H1 (cell line): ENCODE data around the gene CYP2A13. TPM values are rescaled to one million over a fixed set of nuclear protein-coding genes. Genes with fewer than 3 reads are reported as not detected.

Experiments used
- CTCF ChIA-PET: fragments of 300-600 bp; sonication (Branson Sonifier 250); formaldehyde crosslinking; loops from one replicate; lab custom pipeline; 2021; ENCODE audit not compliant: partially characterized antibody; lab: Charles Lee
- POLR2A ChIA-PET: fragments of 300-600 bp; sonication (Branson Sonifier 250); formaldehyde crosslinking; loops from one replicate; lab custom pipeline; 2021; ENCODE audit warnings: inconsistent platforms; ENCODE audit not compliant: partially characterized antibody; lab: Charles Lee
- DNase-seq, 2 experiments: peaks; one replicate each; pipeline versions ENCODE4 v3.0.0 to v3.0.0-alpha.2; 2010 to 2022; ENCODE audit warnings: low spot score in 2 of 2, low read depth in 1 of 2, mixed read lengths in 1 of 2
- FAIRE-seq: peaks from 2 replicates; lab custom pipeline; 2011; peaks lifted over from hg19 to GRCh38; lab: Jason Lieb, UNC
- H2AFZ ChIP-seq: 2 replicates; pipeline ENCODE4 v1.8.1; 2012; ENCODE audit warnings: low read length, inconsistent platforms
- H2AK5ac ChIP-seq: 2 replicates; pipeline ENCODE4 v1.6.1; 2013; ENCODE audit warnings: low read depth, low read length
- H2BK120ac ChIP-seq: replicated peaks from 2 replicates; pipeline ENCODE3; 2013; ENCODE audit warnings: low read depth, low read length, inconsistent platforms
- H2BK12ac ChIP-seq: 2 replicates; pipeline ENCODE4 v1.6.1; 2013; ENCODE audit warnings: low read depth, low read length
- H2BK15ac ChIP-seq: 2 replicates; pipeline ENCODE4 v1.6.1; 2013; ENCODE audit warnings: low read length
- H2BK20ac ChIP-seq: 2 replicates; pipeline ENCODE4 v1.6.1; 2013; ENCODE audit warnings: low read length
- H2BK5ac ChIP-seq: 2 replicates; pipeline ENCODE4 v1.6.1; 2013; ENCODE audit warnings: low read depth, low read length
- H3K14ac ChIP-seq: 2 replicates; pipeline ENCODE4 v1.6.1; 2013; ENCODE audit warnings: inconsistent platforms; ENCODE audit not compliant: insufficient read length
- H3K18ac ChIP-seq: 2 replicates; pipeline ENCODE4 v1.6.1; 2013; ENCODE audit warnings: low read length; ENCODE audit errors: extremely low read depth
- H3K23ac ChIP-seq: 2 replicates; pipeline ENCODE4 v1.6.1; 2013; ENCODE audit warnings: inconsistent platforms; ENCODE audit not compliant: insufficient read length
- H3K23me2 ChIP-seq: 2 replicates; pipeline ENCODE4 v1.6.1; 2013; ENCODE audit warnings: low read depth, low read length
- H3K27ac ChIP-seq: 2 replicates; pipeline ENCODE4 v1.6.1; 2011; ENCODE audit warnings: low read depth, low read length, inconsistent platforms
- H3K27me3 ChIP-seq, 4 experiments: replicated peaks in 1 of 4; 1 replicate in 1 of 4; 2 replicates in 3 of 4; pipeline versions ENCODE4 v1.6.1 to v1.8.1; 2011 to 2013; ENCODE audit warnings: low read length in 3 of 4, mild to moderate bottlenecking in 3 of 4, inconsistent platforms in 2 of 4, mixed read lengths in 2 of 4, moderate library complexity in 1 of 4; ENCODE audit not compliant: control insufficient read depth in 3 of 4, insufficient read depth in 3 of 4; ENCODE audit errors: extremely low read depth in 1 of 4
- H3K36me3 ChIP-seq, 4 experiments: 2 replicates each; pipeline versions ENCODE4 v1.6.1 to v1.8.1; 2011 to 2013; ENCODE audit warnings: mild to moderate bottlenecking in 4 of 4, low read length in 3 of 4, moderate library complexity in 2 of 4, control low read depth in 1 of 4, inconsistent platforms in 1 of 4; ENCODE audit not compliant: insufficient read depth in 4 of 4, control insufficient read depth in 2 of 4
- H3K4ac ChIP-seq: replicated peaks from 2 replicates; pipeline ENCODE3; 2013; ENCODE audit warnings: low read length, low read depth, mixed read lengths, inconsistent platforms; ENCODE audit not compliant: insufficient read length
- H3K4me1 ChIP-seq, 4 experiments: replicated peaks in 1 of 4; 1 replicate in 1 of 4; 2 replicates in 3 of 4; pipeline versions ENCODE4 v1.6.1 to v1.8.1; 2011 to 2013; ENCODE audit warnings: low read length in 3 of 4, inconsistent platforms in 2 of 4, mixed read lengths in 1 of 4; ENCODE audit not compliant: insufficient read depth in 4 of 4, control insufficient read depth in 3 of 4
- H3K4me2 ChIP-seq, 2 experiments: 2 replicates each; pipeline versions ENCODE4 v1.6.1 to v1.8.1; 2011 to 2013; ENCODE audit warnings: low read depth in 2 of 2, low read length in 2 of 2, control low read depth in 1 of 2, inconsistent platforms in 1 of 2, mild to moderate bottlenecking in 1 of 2; ENCODE audit not compliant: insufficient read depth in 1 of 2
- H3K4me3 ChIP-seq, 4 experiments: fragments of 200-600, 300-600 bp in 1 of 4; sonication (generic), shearing (Covaris generic), sonication (Bioruptor Twin) in 1 of 4; 2 replicates each; pipeline versions ENCODE4 v1.5.1 to v1.8.1; 2011 to 2016; ENCODE audit warnings: low read length in 4 of 4, low read depth in 3 of 4, control low read depth in 2 of 4, inconsistent platforms in 2 of 4, mild to moderate bottlenecking in 2 of 4, mixed read lengths in 1 of 4, moderate library complexity in 1 of 4; ENCODE audit not compliant: insufficient read depth in 2 of 4; ENCODE audit errors: extremely low read depth in 1 of 4
- H3K56ac ChIP-seq: replicated peaks from 2 replicates; pipeline ENCODE3; 2013; ENCODE audit warnings: low read depth, mild to moderate bottlenecking, mixed read lengths, low read length, inconsistent platforms; ENCODE audit not compliant: insufficient read length
- H3K79me1 ChIP-seq: 2 replicates; pipeline ENCODE4 v1.6.1; 2013; ENCODE audit warnings: low read depth, low read length, control low read depth
- H3K79me2 ChIP-seq, 2 experiments: 2 replicates each; pipeline versions ENCODE4 v1.6.1 to v1.8.1; 2012 to 2013; ENCODE audit warnings: low read length in 2 of 2, mild to moderate bottlenecking in 2 of 2, inconsistent platforms in 1 of 2; ENCODE audit not compliant: insufficient read depth in 2 of 2, control insufficient read depth in 1 of 2
- H3K9ac ChIP-seq, 4 experiments: replicated peaks in 1 of 4; 1 replicate in 1 of 4; 2 replicates in 3 of 4; pipeline versions ENCODE4 v1.6.1 to v1.8.1; 2011 to 2013; ENCODE audit warnings: low read depth in 3 of 4, low read length in 3 of 4, control low read depth in 2 of 4, mild to moderate bottlenecking in 2 of 4, moderate library complexity in 2 of 4, inconsistent platforms in 1 of 4; ENCODE audit errors: extremely low read depth in 1 of 4
- H3K9me3 ChIP-seq, 2 experiments: 2 replicates each; pipeline versions ENCODE4 v1.6.1 to v1.8.1; 2012 to 2013; ENCODE audit warnings: mild to moderate bottlenecking in 2 of 2, moderate library complexity in 2 of 2, control low read depth in 1 of 2, inconsistent platforms in 1 of 2, low read depth in 1 of 2, low read length in 1 of 2, mixed read lengths in 1 of 2; ENCODE audit not compliant: insufficient read depth in 2 of 2
- H4K20me1 ChIP-seq, 2 experiments: replicated peaks in 1 of 2; 2 replicates each; pipeline versions ENCODE3 to v1.8.1; 2011 to 2013; ENCODE audit warnings: inconsistent platforms in 2 of 2, low read length in 2 of 2, mild to moderate bottlenecking in 1 of 2; ENCODE audit not compliant: insufficient read depth in 2 of 2, control insufficient read depth in 1 of 2
- H4K5ac ChIP-seq: 2 replicates; pipeline ENCODE4 v1.6.1; 2013; ENCODE audit warnings: low read length, low read depth, mixed read lengths, inconsistent platforms; ENCODE audit not compliant: insufficient read length
- H4K8ac ChIP-seq: 2 replicates; pipeline ENCODE4 v1.8.0; 2013; ENCODE audit warnings: mild to moderate bottlenecking, moderate library complexity, low read length, inconsistent platforms; ENCODE audit not compliant: insufficient read depth; ENCODE audit errors: extremely low read depth
- H4K91ac ChIP-seq: replicated peaks from 2 replicates; pipeline ENCODE3; 2013; ENCODE audit warnings: low read length, mixed read lengths, inconsistent platforms; ENCODE audit not compliant: insufficient read length
- ASH2L ChIP-seq: fragments of 200-600, 300-600 bp; sonication (generic); IDR thresholded peaks from one replicate; pipeline ENCODE4 v1.7.1; 2017; ENCODE audit warnings: low read length
- CTBP2 ChIP-seq: IDR thresholded peaks from 2 replicates; pipeline ENCODE4 v1.7.0; 2011; ENCODE audit warnings: borderline replicate concordance, mild to moderate bottlenecking, moderate library complexity, mixed read lengths, low read length; ENCODE audit not compliant: insufficient read depth, insufficient read length
- JUND ChIP-seq: IDR thresholded peaks from 2 replicates; pipeline ENCODE4 v1.6.1; 2011; ENCODE audit warnings: mild to moderate bottlenecking, improper control_type of control experiment, low read length
- SIN3A ChIP-seq, 2 experiments: IDR thresholded peaks in 1 of 2; conservative IDR thresholded peaks in 1 of 2; 2 replicates each; pipeline ENCODE4 v1.6.1; 2011 to 2012; ENCODE audit warnings: low read length in 2 of 2, improper control_type of control experiment in 1 of 2, low read depth in 1 of 2, mild to moderate bottlenecking in 1 of 2
- SP1 ChIP-seq: IDR thresholded peaks from 2 replicates; pipeline ENCODE4 v1.6.1; 2011; ENCODE audit warnings: low read depth, low read length
- SUZ12 ChIP-seq: fragments of 200-600 bp; sonication (generic); IDR thresholded peaks from 2 replicates; pipeline ENCODE4 v1.6.1; 2012; ENCODE audit warnings: mild to moderate bottlenecking, inconsistent platforms, low read length, moderate library complexity, mixed read lengths
- WGBS, 2 experiments: shearing (Covaris generic) in 1 of 2; methylation state at CpG; one replicate each; pipeline versions ENCODE4 v1.1.6 to v1.1.7; 2013 to 2015; ENCODE audit warnings: low lambda C conversion rate in 2 of 2, mixed read lengths in 2 of 2, inconsistent platforms in 1 of 2, low coverage in 1 of 2, missing lambda C conversion rate in 1 of 2; ENCODE audit not compliant: insufficient replicate concordance in 2 of 2, insufficient coverage in 1 of 2, insufficient read length in 1 of 2; ENCODE audit errors: extremely low coverage in 1 of 2, missing lambda C conversion rate in 1 of 2; 5-methylcytosine and 5-hydroxymethylcytosine counted together
- polyA plus RNA-seq, 7 experiments: library from polyadenylated mRNA; depleted of rRNA in 3 of 7; stranded (reverse) in 5 of 7; unstranded in 2 of 7; fragments of >200 nt in 5 of 7; fragments of 200-250 nt in 2 of 7; gene quantifications; 1 replicate in 5 of 7; 2 replicates in 1 of 7; 4 replicates in 1 of 7; pipeline versions ENCODE4 v1.2.1 to v1.2.3, GENCODE V29; 2011 to 2013; ENCODE audit warnings: missing spikeins in 2 of 7, mixed read lengths in 2 of 7
- total RNA-seq: library from RNA; stranded (reverse); fragmentation: NEBNext Ultra II Directional; extraction: Animal tissue kit (Norgen Biotek cat#: 25700); gene quantifications from 2 replicates; pipeline ENCODE4 v1.2.1, GENCODE V29; 2021
- TF ChIP-seq, protein P1 (sequence below): IDR thresholded peaks from 2 replicates; pipeline ENCODE4 v1.6.1; 2012; ENCODE audit warnings: inconsistent platforms

The CYP2A13 gene
- total and polyA plus RNA-seq, 2 of the 8 experiments (the other 6 are each of a cell fraction or from before 2014, with no cell fraction given), result 0.60 to 0.63 TPM

DNA sequence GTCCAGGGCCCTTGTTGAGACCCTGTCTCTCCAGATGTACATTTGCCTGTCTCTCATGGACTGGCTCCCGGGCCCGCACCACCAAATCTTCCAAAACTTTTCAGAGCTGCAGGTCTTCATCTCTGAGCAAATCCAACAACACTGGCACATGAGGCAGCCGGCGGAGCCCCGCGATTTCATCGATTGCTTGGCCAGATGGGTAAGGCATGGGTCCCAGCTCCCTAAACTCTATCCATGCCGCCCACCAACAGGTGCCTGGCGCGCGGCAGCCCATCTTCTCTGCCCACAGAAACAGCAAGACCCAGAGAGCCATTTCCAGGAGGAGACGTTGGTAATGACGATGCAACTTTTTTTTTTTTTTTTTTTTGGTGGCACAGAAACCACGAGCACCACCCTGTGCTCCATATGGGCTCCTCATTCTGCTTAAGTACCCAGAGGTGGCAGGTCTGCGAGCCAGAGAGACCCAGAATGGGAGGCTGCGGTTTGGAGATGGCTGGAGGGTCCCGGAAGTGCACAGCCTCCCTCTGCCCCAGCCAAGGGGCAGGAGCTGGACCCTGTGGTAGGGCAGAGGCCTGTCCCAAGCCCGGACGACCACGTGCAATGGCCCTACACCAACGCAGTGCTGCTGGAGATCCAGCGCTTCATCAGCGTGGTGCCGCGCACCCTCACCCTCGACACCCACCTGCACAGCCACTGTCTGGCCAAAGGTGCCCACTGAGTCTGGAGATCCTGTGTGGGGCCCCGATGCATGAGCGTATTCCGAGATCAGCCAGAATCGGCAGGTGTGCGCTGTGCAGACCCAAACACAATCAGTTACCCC is 48.6 kb downstream of the CYP2A13 start:
- H3K27ac ChIP-seq, result no peak overlapping the region
- H3K18ac ChIP-seq, result no peak overlapping the region
- no peaks in the 10 kb centered on the region for H3K79me2 ChIP-seq
- no peak overlapping the region for H3K23ac ChIP-seq
- no peaks in the 10 kb centered on the region for H3K79me1 ChIP-seq
- H3K4me1 ChIP-seq, result peaks cover 0 to 7% (median 0%) of the 10 kb centered on the region in 4 experiments; a peak in 2 of 7 replicates
- no peaks in the 10 kb centered on the region for H4K20me1 ChIP-seq
- H3K4me3 ChIP-seq, result peak overlapping the region in 1 of 4 experiments; percentile 64; a peak in 1 of 8 replicates
- peaks cover 0 to 8% (median 3%) of the 10 kb centered on the region in 4 experiments; a peak in 2 of 7 replicates for H3K27me3 ChIP-seq
- H4K91ac ChIP-seq, result no peak overlapping the region
- no peak overlapping the region for H3K4ac ChIP-seq
- no peak overlapping the region for H3K56ac ChIP-seq
- no peak overlapping the region; the same call in 1 of the 2 replicates for H4K8ac ChIP-seq
- 0 out of 2 replicates have a peak overlapping the region, but pooled peaks have one; percentile 31 for H2BK15ac ChIP-seq
- FAIRE-seq, result no peak
- no peak overlapping the region for H2AK5ac ChIP-seq
- POLR2A ChIA-PET, result interaction anchor here (0.7 kb wide), 2 partner anchors 11 to 54 kb away, joined by 3 read pairs; no protein-coding TSS in a partner anchor
- no peaks in the 10 kb centered on the region for H3K9me3 ChIP-seq
- no peak overlapping the region for H2BK5ac ChIP-seq
- no peak overlapping the region for H3K14ac ChIP-seq
- H2AFZ ChIP-seq, result no peak overlapping the region
- no peak overlapping the region for H3K9ac ChIP-seq
- no peaks in the 10 kb centered on the region; the same call in 1 of the 2 replicates for H3K23me2 ChIP-seq
- WGBS, 2 experiments, result 94% methylated on average over 30 of the region's 31 CpGs; no CpG with 5 or more reads in 1 of the 2 experiments
- CTCF ChIA-PET, result interaction anchor here (1.0 kb wide), 1 partner anchor 10 kb away, joined by 8 read pairs; no protein-coding TSS in a partner anchor
- no peak overlapping the region for H2BK20ac ChIP-seq
- TF ChIP-seq CTBP2, result no peak
- TF ChIP-seq JUND, result no peak
- TF ChIP-seq, protein P1, sequence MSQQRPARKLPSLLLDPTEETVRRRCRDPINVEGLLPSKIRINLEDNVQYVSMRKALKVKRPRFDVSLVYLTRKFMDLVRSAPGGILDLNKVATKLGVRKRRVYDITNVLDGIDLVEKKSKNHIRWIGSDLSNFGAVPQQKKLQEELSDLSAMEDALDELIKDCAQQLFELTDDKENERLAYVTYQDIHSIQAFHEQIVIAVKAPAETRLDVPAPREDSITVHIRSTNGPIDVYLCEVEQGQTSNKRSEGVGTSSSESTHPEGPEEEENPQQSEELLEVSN, result no peak
- no peak for TF ChIP-seq ASH2L
- TF ChIP-seq SIN3A (conservative IDR thresholded peaks at IDR 0.05 in 1 of 2, IDR thresholded peaks at IDR 0.05 in 1 of 2; ENCODE audit: low read depth in 1 of 2, low read length in 2 of 2), result no peak
- TF ChIP-seq SUZ12, result no peak
- no peak for TF ChIP-seq SP1
- H2BK120ac ChIP-seq, result no peak overlapping the region
- H4K5ac ChIP-seq, result no peak overlapping the region
- H3K4me2 ChIP-seq, result peak overlapping the region in 1 of 2 experiments; percentile 84; a peak in 1 of 4 replicates
- no peak for DNase-seq
- H2BK12ac ChIP-seq, result no peak overlapping the region
- no peaks in the 10 kb centered on the region for H3K36me3 ChIP-seq
